Brain microvascular endothelial cell (primary cell): ENCODE measurements around the gene TCF25.
A peak's percentile ranks its signal among the peaks of the same experiment; 100 is the strongest.

Source experiments
- DNase-seq: peaks from one replicate; pipeline ENCODE4 v3.0.0-alpha.2; 2020
- H3K27ac ChIP-seq: fragments of 250-450 bp; sonication (Bioruptor Pico); 2 replicates; pipeline ENCODE4 v1.5.1; 2020; ENCODE audit warnings: mild to moderate bottlenecking, moderate library complexity
- H3K27me3 ChIP-seq: fragments of 250-450 bp; sonication (Bioruptor Pico); replicated peaks from 2 replicates; pipeline ENCODE4 v1.5.1; 2020; ENCODE audit warnings: mild to moderate bottlenecking
- H3K36me3 ChIP-seq: fragments of 250-450 bp; sonication (Bioruptor Pico); replicated peaks from 2 replicates; pipeline ENCODE4 v1.5.1; 2020; ENCODE audit warnings: mild to moderate bottlenecking
- H3K4me3 ChIP-seq: 2 replicates; pipeline ENCODE4 v1.5.1; 2011; ENCODE audit warnings: low read depth, mild to moderate bottlenecking, control low read depth, low read length, moderate library complexity
- CTCF ChIP-seq: IDR thresholded peaks from 2 replicates; pipeline ENCODE4 v1.5.1; 2011; ENCODE audit warnings: low read depth, mild to moderate bottlenecking, moderate library complexity, low read length, control low read depth, inconsistent platforms; ENCODE audit errors: missing control alignments
- in situ Hi-C: cut with HindIII; loops from 2 replicates; pipeline ENCODE4 v1.10.0; 2017; ENCODE audit warnings: low sequenced_read_pairs, low pct_ligation_motif_present

The TCF25 gene

GRCh38 chr16:89837014-89837546 lies 36.3 kb upstream of the TCF25 start:
- Histone ChIP-seq H3K4me3 (no peak overlapping the region), H3K27me3 (no peaks in the 10 kb centered on the region), H3K27ac (no peak overlapping the region), H3K36me3 (no peaks in the 10 kb centered on the region)
- no peak for TF ChIP-seq CTCF
- in situ Hi-C loops = no loop called here
- no peak for DNase-seq

GRCh38 chr16:89841275-89841674 lies 32.1 kb upstream of the TCF25 start:
- no peak for TF ChIP-seq CTCF
- Histone ChIP-seq H3K27me3 (no peaks in the 10 kb centered on the region), H3K36me3 (no peaks in the 10 kb centered on the region), H3K4me3 (no peak overlapping the region), H3K27ac (no peak overlapping the region)
- no peak for DNase-seq
- in situ Hi-C loops = no loop called here

GRCh38 chr16:89842471-89843408 lies 30.7 kb upstream of the TCF25 start:
- in situ Hi-C loops = no loop called here
- no peak for TF ChIP-seq CTCF
- H3K27ac ChIP-seq = no peak overlapping the region
- peak; percentile 31 for DNase-seq
- no peaks in the 10 kb centered on the region for H3K27me3 ChIP-seq
- no peak overlapping the region for H3K4me3 ChIP-seq
- H3K36me3 ChIP-seq = no peaks in the 10 kb centered on the region

GRCh38 chr16:89843409-89844350 lies 29.7 kb upstream of the TCF25 start:
- in situ Hi-C loops = no loop called here
- TF ChIP-seq CTCF = no peak
- Histone ChIP-seq H3K4me3 (no peak overlapping the region), H3K36me3 (no peaks in the 10 kb centered on the region), H3K27me3 (no peaks in the 10 kb centered on the region), H3K27ac (no peak overlapping the region)
- no peak for DNase-seq

GRCh38 chr16:89844739-89845339 lies 28.6 kb upstream of the TCF25 start:
- Histone ChIP-seq H3K4me3 (no peak overlapping the region), H3K27me3 (no peaks in the 10 kb centered on the region), H3K27ac (no peak overlapping the region), H3K36me3 (no peaks in the 10 kb centered on the region)
- in situ Hi-C loops = no loop called here
- TF ChIP-seq CTCF = no peak
- no peak for DNase-seq
